ENCODE data around the gene SIGLEC8.

GRCh38 chr19:51488491-51488890 is 30.2 kb upstream of the SIGLEC8 start:
- no peak for TF ChIP-seq EZH2phosphoT487 (IDR thresholded peaks at IDR 0.05; ENCODE audit: insufficient read depth, low read depth)
- no peak for TF ChIP-seq EZH2 (IDR thresholded peaks at IDR 0.05; ENCODE audit: insufficient read depth, poor library complexity, severe bottlenecking)
